GM18873 (cell line): ENCODE results near the gene ITPA.

Experiments used
- ATAC-seq: cut with Tn5 transposase; IDR thresholded peaks from one replicate; pipeline ENCODE4 v1.9.1; 2021; ENCODE audit warnings: mild to moderate bottlenecking, moderate library complexity, moderate number of reproducible peaks; ENCODE audit not compliant: unreplicated experiment, low FRiP score

Gene ITPA

GRCh38 chr20:3209257-3209945 is at the start of gene ITPA:
TSS of gene ITPA (plus strand) at chr20:3209498. CDS start at chr20:3209552, 54 bp downstream.
- no peak for ATAC-seq

- ATAC-seq: no peak
Measured at GRCh38 chr20:3160418-3160817, 48.9 kb upstream of the ITPA start.

GRCh38 chr20:3161316-3162079 is 47.8 kb upstream of the ITPA start:
- ATAC-seq: no peak

- ATAC-seq: no peak
Measured at GRCh38 chr20:3162080-3162611, 47.2 kb upstream of the ITPA start.

- ATAC-seq: no peak
Measured at GRCh38 chr20:3163099-3164042, 45.9 kb upstream of the ITPA start.

GRCh38 chr20:3164043-3164762 is 45.1 kb upstream of the ITPA start:
- no peak for ATAC-seq

GRCh38 chr20:3164763-3165410 is 44.4 kb upstream of the ITPA start:
- no peak for ATAC-seq

GRCh38 chr20:3165473-3166337 is 43.6 kb upstream of the ITPA start:
- no peak for ATAC-seq

- no peak for ATAC-seq
Measured at GRCh38 chr20:3166338-3166912, 42.9 kb upstream of the ITPA start.

- ATAC-seq: no peak
Measured at GRCh38 chr20:3166913-3167342, 42.4 kb upstream of the ITPA start.

GRCh38 chr20:3167738-3168078 is 41.6 kb upstream of the ITPA start:
- no peak for ATAC-seq

- no peak for ATAC-seq
Measured at GRCh38 chr20:3168079-3168828, 41.0 kb upstream of the ITPA start.

GRCh38 chr20:3168829-3169590 is 40.3 kb upstream of the ITPA start:
- ATAC-seq: no peak

GRCh38 chr20:3171391-3172125 is 37.7 kb upstream of the ITPA start:
- no peak for ATAC-seq

- no peak for ATAC-seq
Measured at GRCh38 chr20:3172126-3172932, 37.0 kb upstream of the ITPA start.
